BLaER1 (cell line): ENCODE data around the gene ZFP69B.

ENCODE experiments used
- H3K27ac ChIP-seq: shearing (Covaris generic); formaldehyde crosslinking; 2 replicates; pipeline ENCODE4 v1.8.1; 2022
- H3K27me3 ChIP-seq: shearing (Covaris generic); formaldehyde crosslinking; 2 replicates; pipeline ENCODE4 v1.8.1; 2022
- H3K36me3 ChIP-seq: shearing (Covaris generic); formaldehyde crosslinking; 2 replicates; pipeline ENCODE4 v1.8.1; 2022
- H3K4me1 ChIP-seq: shearing (Covaris generic); formaldehyde crosslinking; 2 replicates; pipeline ENCODE4 v1.8.1; 2022
- H3K4me2 ChIP-seq: shearing (Covaris generic); formaldehyde crosslinking; 2 replicates; pipeline ENCODE4 v1.8.1; 2022
- H3K4me3 ChIP-seq: shearing (Covaris generic); formaldehyde crosslinking; 2 replicates; pipeline ENCODE4 v1.8.1; 2022
- H3K9ac ChIP-seq: shearing (Covaris generic); formaldehyde crosslinking; 2 replicates; pipeline ENCODE4 v1.8.1; 2022
- H3K9me3 ChIP-seq: shearing (Covaris generic); formaldehyde crosslinking; 2 replicates; pipeline ENCODE4 v1.8.1; 2022
- H4K20me1 ChIP-seq: shearing (Covaris generic); formaldehyde crosslinking; 2 replicates; pipeline ENCODE4 v1.8.1; 2022
- Cebpa-rat ChIP-seq: shearing (Covaris generic); IDR thresholded peaks from 2 replicates; pipeline ENCODE4 v1.8.1; 2022

Gene ZFP69B

DNA sequence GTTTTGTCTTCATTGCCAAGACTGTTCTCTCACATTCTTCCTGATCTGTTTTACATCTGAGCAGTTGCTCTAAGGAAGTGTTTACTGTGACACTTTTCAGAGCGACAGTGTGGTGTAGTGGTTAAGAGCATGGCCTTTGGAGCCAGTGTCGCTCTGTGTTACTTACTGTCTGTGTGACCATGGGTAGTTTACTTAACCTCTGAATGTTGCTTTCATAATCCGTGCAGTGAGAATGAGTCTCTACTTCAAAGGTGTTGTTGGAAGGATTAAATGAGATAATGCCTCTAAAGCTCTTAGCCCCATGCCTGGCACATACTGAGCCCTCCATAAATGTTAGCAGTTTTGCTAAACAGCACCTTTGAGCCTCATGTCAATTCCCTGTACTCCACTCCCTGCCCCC is 35.9 kb upstream of the ZFP69B start:
- Histone ChIP-seq H3K4me2 (no peak overlapping the region), H4K20me1 (no peaks in the 10 kb centered on the region), H3K4me3 (no peak overlapping the region), H3K9me3 (no peaks in the 10 kb centered on the region), H3K27me3 (no peaks in the 10 kb centered on the region), H3K9ac (no peak overlapping the region), H3K4me1 (no peaks in the 10 kb centered on the region), H3K27ac (no peak overlapping the region), H3K36me3 (peaks cover 87% of the 10 kb centered on the region)
- TF ChIP-seq Cebpa-rat: no peak

DNA sequence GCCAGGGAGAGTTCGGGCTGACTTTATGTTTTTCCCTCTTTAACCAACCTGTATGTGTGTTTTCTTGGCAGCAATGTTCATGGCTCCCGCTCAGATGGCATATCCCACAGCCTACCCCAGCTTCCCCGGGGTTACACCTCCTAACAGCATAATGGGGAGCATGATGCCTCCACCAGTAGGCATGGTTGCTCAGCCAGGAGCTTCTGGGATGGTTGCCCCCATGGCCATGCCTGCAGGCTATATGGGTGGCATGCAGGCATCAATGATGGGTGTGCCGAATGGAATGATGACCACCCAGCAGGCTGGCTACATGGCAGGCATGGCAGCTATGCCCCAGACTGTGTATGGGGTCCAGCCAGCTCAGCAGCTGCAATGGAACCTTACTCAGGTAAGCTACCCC is 33.6 kb upstream of the ZFP69B start:
- Histone ChIP-seq H3K4me2 (no peak overlapping the region), H3K36me3 (peaks cover 77% of the 10 kb centered on the region), H3K27me3 (no peaks in the 10 kb centered on the region), H3K9me3 (no peaks in the 10 kb centered on the region), H3K4me3 (no peak overlapping the region), H3K9ac (no peak overlapping the region), H3K4me1 (peaks cover 7% of the 10 kb centered on the region), H4K20me1 (no peaks in the 10 kb centered on the region), H3K27ac (no peak overlapping the region)
- no peak for TF ChIP-seq Cebpa-rat

DNA sequence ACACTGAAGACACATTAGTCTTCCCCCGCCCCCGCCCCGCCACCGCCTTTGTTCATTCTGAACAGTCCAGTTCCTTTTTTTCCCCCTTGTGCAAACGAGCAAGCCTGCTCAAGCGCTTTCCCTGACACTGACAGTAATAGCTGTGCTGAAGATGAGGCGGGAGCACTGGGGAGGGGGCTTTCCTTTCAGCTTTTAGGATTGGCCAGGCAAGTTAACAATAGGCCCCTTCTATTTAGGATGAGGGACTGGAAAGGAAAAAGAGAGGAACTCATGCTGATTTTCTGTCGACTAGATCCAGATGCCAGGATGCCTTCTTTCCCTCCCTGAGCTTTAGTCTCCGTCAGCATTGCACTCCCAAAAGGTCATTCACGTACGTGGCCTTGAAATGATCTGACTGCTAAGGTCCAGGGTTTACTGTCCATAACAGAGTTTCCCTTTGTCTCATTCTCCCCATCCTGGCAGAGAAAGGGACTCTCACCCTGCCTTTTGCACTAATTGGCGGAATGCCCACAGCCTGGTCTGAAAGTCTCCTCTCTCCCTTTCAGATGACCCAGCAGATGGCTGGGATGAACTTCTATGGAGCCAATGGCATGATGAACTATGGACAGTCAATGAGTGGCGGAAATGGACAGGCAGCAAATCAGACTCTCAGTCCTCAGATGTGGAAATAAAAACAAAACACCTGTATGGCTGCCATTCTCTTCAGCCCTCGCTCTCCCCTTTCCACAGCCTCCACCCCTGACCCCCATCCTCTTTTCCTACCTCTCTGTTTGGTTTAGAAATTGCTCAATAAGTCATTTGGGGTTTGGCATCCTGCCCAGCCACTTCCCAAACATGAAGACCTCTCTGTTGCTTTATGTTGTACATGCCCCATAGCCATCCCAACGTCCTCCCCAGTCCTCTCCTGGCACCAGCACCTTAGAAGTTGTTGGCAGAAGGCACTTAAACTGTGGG is 28.6 kb upstream of the ZFP69B start:
- Histone ChIP-seq H3K4me2 (peak overlapping the region; percentile 50), H3K36me3 (peaks cover 79% of the 10 kb centered on the region), H3K9ac (no peak overlapping the region), H3K4me3 (no peak overlapping the region), H3K9me3 (peaks cover 4% of the 10 kb centered on the region; the same call in 1 of the 2 replicates), H3K4me1 (peaks cover 31% of the 10 kb centered on the region), H3K27ac (no peak overlapping the region), H3K27me3 (no peaks in the 10 kb centered on the region), H4K20me1 (no peaks in the 10 kb centered on the region)
- peak; percentile 31; the same call in 1 of the 2 replicates for TF ChIP-seq Cebpa-rat

DNA sequence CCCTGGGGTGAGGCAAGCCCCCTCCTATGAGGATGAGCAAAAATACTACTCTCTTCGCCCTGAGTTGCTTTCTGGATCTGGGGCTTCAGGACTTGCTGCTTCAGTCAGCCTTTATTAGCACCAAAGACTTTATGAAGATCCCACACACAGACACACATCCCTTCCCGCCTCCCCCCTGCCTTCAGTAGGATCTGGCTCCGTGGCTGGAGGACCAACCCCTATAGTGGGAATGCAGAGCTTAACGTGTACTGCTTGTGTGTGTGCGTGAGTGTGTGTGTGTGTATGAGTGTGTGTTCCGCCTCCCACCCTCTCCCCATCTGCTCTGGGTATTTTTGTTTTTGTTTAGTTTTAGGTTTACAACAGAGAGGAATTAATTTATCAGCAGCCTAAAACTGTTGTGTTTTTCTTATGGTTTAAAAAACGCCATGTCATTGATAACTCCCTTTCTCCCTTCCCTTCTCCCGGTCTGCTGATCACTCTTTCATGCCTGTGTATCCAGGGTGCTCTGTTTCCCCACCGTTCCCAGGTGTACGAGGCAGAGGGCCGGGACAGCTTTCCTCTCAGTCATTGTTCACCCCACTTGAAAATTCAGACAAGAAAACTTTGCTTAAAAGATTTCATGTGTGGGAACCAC is 27.5 kb upstream of the ZFP69B start:
- no peaks in the 10 kb centered on the region for H4K20me1 ChIP-seq
- no peak for TF ChIP-seq Cebpa-rat
- H3K27ac ChIP-seq: no peak overlapping the region
- H3K4me1 ChIP-seq: peaks cover 31% of the 10 kb centered on the region
- H3K4me2 ChIP-seq: no peak overlapping the region
- H3K4me3 ChIP-seq: no peak overlapping the region
- H3K9me3 ChIP-seq: peaks cover 4% of the 10 kb centered on the region; the same call in 1 of the 2 replicates
- H3K9ac ChIP-seq: no peak overlapping the region
- no peaks in the 10 kb centered on the region for H3K27me3 ChIP-seq
- peaks cover 69% of the 10 kb centered on the region for H3K36me3 ChIP-seq

DNA sequence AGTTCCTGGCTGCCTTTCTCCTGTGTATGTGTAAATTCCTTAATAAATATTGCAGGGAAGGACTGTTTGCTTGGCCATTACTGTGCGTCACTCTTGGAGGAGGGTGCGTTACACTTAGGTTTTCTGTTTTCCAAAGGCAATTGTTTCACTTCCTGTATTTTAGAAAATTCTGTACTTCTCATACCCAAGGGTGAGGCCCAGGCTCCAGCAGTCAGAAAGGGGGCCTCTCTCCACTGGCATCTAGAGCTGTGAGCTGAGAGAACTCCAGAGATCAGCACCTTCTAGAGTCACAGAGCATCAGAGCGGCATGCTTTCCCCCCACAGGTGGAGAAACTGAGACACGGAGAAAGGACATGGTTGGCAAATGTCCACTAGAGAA is 27.0 kb upstream of the ZFP69B start:
- H3K9me3 ChIP-seq: peaks cover 4% of the 10 kb centered on the region; the same call in 1 of the 2 replicates
- no peak overlapping the region for H3K9ac ChIP-seq
- peaks cover 66% of the 10 kb centered on the region for H3K36me3 ChIP-seq
- no peak overlapping the region for H3K4me2 ChIP-seq
- H3K27me3 ChIP-seq: no peaks in the 10 kb centered on the region
- TF ChIP-seq Cebpa-rat: no peak
- no peaks in the 10 kb centered on the region for H4K20me1 ChIP-seq
- H3K4me3 ChIP-seq: no peak overlapping the region
- H3K4me1 ChIP-seq: peaks cover 31% of the 10 kb centered on the region
- H3K27ac ChIP-seq: no peak overlapping the region

DNA sequence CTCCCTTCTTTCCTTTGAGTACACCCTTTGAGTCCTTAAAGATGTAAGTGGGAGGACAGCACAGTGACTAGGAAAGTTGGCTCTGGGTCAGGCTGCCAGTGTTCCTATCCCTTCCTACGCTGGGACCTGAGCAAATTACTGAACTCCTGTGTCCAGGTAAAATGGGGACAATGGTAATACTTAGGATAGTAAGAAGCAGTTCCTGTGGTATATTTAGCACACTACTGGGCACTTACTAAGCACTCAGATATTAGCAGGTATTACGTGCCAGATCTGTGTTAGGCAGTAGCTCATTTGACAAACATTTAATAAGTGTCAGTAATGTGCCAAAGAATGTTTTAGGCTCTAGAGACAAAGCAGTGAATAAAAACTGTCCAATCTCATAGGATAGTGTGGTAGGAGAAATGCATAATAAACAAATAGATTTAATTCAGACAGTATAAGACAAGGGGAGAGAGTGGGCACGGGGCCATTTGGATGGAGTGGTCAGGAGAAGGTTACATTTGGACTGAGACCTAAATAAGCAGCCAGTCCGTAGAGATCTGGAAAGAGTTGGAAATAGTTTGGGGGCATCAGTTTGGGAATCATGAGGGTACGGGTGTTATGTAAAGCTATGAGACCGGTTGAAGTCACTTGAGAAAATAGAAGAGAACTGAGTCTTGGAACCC is 26.2 kb upstream of the ZFP69B start:
- no peak overlapping the region for H3K27ac ChIP-seq
- H3K9ac ChIP-seq: no peak overlapping the region
- H3K4me2 ChIP-seq: no peak overlapping the region
- no peak overlapping the region for H3K4me3 ChIP-seq
- peaks cover 4% of the 10 kb centered on the region; the same call in 1 of the 2 replicates for H3K9me3 ChIP-seq
- H4K20me1 ChIP-seq: no peaks in the 10 kb centered on the region
- no peaks in the 10 kb centered on the region for H3K27me3 ChIP-seq
- peaks cover 59% of the 10 kb centered on the region for H3K36me3 ChIP-seq
- peaks cover 31% of the 10 kb centered on the region for H3K4me1 ChIP-seq
- no peak for TF ChIP-seq Cebpa-rat

DNA sequence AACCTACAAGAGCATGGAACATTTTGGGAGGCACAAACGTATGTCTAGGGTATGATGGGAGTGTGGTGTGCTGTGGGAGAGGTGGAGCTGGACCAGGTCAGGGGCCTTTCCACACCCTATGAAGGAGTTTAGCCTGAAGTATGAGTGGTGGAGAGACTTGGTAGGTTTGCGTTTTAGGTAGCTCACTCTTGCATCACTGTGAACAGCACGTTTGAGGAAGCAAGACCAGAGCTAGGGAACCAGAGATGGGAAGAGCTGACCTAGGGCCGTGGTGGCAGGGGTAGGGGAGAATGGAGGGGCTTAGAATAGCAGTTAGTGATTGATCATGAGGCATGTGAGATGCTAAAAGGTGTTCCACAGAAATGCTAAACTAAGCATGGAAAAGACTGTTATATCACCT is 25.1 kb upstream of the ZFP69B start:
- no peak overlapping the region for H3K9ac ChIP-seq
- H3K4me1 ChIP-seq: peaks cover 33% of the 10 kb centered on the region
- peaks cover 8% of the 10 kb centered on the region; the same call in 1 of the 2 replicates for H3K9me3 ChIP-seq
- no peak overlapping the region for H3K4me2 ChIP-seq
- peaks cover 50% of the 10 kb centered on the region for H3K36me3 ChIP-seq
- no peak for TF ChIP-seq Cebpa-rat
- no peak overlapping the region for H3K27ac ChIP-seq
- H3K27me3 ChIP-seq: no peaks in the 10 kb centered on the region
- H4K20me1 ChIP-seq: no peaks in the 10 kb centered on the region
- no peak overlapping the region for H3K4me3 ChIP-seq

DNA sequence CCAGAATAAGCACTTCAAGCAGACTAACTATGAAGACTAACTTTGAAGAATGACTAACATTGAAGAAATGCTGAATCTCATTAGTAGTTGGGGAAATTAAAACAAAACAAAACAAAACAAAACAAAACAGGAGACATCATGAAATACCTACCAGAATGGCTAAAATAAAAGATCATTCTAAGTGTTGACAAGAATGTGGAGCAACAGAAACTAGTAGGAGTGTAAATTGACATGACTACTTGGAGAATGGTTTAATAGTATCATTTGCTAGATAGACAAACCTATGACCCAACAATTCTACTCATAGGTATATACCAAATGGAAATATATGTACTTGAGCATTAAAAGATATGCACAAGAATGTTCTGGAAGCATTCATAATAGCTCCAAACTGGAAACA is 18.9 kb upstream of the ZFP69B start:
- H3K9ac ChIP-seq: no peak overlapping the region
- no peaks in the 10 kb centered on the region for H4K20me1 ChIP-seq
- no peak overlapping the region for H3K27ac ChIP-seq
- no peak overlapping the region for H3K4me3 ChIP-seq
- no peaks in the 10 kb centered on the region for H3K27me3 ChIP-seq
- peaks cover 4% of the 10 kb centered on the region; the same call in 1 of the 2 replicates for H3K36me3 ChIP-seq
- TF ChIP-seq Cebpa-rat: no peak
- peaks cover 20% of the 10 kb centered on the region; the same call in 1 of the 2 replicates for H3K9me3 ChIP-seq
- H3K4me1 ChIP-seq: peaks cover 10% of the 10 kb centered on the region
- no peak overlapping the region for H3K4me2 ChIP-seq

DNA sequence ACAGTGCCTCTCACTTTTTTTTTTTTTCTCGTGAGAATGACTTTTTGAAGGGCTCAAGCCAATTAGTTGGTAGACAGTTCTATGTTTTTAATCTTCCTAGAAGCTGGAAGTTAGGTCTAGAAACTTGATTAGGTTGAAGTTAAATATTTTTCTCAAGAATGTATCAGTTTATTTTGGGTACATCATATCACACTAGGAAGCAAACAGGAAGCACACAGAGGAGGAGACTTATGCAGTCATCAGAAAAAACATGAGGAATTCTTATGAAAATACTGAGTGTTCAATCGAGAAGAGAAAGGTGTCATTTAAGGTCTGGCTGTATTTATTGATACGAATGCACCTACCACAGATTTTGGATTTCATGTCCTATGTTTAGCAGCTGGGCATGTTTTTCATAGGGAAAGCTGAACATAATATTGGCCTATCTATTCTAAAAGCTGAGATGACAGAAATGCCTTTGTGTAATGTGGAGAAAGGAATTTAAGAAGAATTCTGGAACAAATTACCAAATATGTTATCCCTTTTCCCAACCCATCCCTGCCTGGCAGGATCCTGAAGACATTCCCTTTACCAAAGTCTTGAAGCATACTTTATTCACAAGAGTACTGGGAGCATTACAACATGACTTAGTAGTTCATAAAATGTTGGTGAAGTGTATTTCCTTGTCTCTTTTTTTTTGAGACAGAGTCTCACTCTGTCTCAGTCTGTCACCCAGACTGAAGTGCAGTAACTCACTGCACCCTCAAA is 17.5 kb upstream of the ZFP69B start:
- Histone ChIP-seq H3K9ac (no peak overlapping the region), H3K4me2 (no peak overlapping the region), H3K27ac (no peak overlapping the region), H3K4me3 (no peak overlapping the region), H4K20me1 (no peaks in the 10 kb centered on the region), H3K36me3 (no peaks in the 10 kb centered on the region), H3K9me3 (peaks cover 20% of the 10 kb centered on the region; the same call in 1 of the 2 replicates), H3K4me1 (peaks cover 10% of the 10 kb centered on the region), H3K27me3 (no peaks in the 10 kb centered on the region)
- no peak for TF ChIP-seq Cebpa-rat
